SK-N-MC (cell line): ENCODE measurements around the gene GRK7.

Source experiments
- EZH2 ChIP-seq: fragments of 200-600 bp; sonication (generic); IDR thresholded peaks from one replicate; pipeline ENCODE4 v1.6.1; 2017; ENCODE audit warnings: antibody characterized with exemption
- POLR2AphosphoS5 ChIP-seq: IDR thresholded peaks from 2 replicates; pipeline ENCODE4 v1.6.1; 2012; ENCODE audit warnings: mild to moderate bottlenecking, low read depth, low read length, borderline replicate concordance

GRCh38 chr3:141737678-141738021 is 25.6 kb upstream of the GRK7 start:
- TF ChIP-seq EZH2 = no peak
- TF ChIP-seq POLR2AphosphoS5 = no peak; the same call in 1 of the 2 replicates
